Stimulated activated CD4-positive, alpha-beta T cell treated with anti-CD3 and anti-CD28 coated beads, Interleukin-4, amount 100 ng/mL, for 24 hours (primary cell): ENCODE results near the gene ETS2.
A peak's percentile ranks its signal among the peaks of the same experiment; 100 is the strongest.

ENCODE experiments used
- DNase-seq: peaks from one replicate; pipeline ENCODE4 v3.0.0-alpha.2; 2020

Gene ETS2

DNA sequence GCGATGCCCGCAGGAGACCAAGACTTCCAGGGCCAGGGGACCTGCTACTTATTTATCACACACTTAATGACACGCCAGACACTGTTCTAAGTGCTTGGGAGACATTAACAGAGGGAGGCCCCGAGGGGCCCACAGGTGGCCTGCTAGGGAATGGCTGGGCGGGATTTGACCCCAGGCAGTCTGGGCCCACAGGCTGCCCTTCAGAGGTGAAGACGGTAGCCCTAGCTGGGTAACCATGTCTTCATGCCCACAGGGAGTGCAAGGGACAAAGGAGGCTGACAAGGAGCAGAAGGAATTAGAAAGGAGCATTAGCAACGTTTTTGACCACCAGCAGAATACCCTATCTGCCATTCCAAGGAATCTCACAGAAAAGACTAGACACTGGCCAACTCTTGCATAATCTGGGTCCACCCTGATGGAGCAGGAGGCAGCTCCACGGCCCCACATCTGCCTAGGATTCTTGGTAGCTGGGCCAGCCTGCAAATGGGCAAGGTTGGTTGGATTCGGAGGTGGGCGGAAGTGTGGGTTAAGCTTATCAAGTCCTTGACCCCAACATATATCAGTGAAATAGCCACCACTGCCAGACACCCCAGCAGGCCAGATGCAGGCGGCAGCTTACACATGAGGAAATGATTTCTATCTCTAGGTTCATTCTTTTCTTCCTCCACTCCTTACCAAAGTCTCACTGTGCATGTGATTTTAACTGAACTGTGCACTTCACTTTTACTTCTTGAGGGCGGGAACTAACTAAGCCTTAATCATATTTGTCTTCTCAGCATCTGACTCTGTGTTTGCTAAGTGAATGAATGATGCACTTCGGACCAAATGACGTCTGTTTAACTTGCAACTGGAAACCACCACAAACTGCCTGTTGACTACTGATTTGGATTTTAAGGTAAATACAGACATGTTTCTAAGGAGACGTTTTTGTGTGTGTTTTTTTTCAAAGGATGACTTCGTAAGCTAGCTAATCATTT is 3.4 kb upstream of the ETS2 start:
- DNase-seq, result no peak

DNA sequence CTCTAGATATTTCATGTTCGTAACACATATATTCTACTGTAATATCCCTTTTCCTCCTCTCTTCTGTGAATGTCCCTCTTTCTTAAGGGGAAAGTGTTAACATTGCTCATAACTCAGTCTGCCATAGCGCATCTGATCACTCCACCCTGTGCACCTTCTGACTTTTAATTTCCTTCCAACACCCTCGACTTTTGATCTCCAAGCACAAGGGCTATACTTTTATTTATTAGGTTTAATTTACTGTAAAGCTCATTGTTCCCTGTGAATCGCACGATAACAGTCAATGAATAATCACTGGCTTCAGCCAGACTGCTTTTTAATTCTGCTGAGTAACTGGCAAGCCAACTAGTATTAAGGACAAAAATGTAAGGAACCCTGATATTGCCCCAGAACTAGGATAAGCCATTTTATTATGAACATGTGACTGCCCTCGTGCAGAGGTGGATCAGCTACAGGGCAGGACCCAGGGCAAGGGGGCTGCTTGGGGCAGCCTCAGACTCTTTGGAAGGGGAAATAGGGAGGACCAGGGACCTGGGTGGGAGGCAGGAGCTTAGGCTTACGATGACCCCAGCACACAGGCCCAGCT is 2.6 kb upstream of the ETS2 start:
- no peak for DNase-seq

DNA sequence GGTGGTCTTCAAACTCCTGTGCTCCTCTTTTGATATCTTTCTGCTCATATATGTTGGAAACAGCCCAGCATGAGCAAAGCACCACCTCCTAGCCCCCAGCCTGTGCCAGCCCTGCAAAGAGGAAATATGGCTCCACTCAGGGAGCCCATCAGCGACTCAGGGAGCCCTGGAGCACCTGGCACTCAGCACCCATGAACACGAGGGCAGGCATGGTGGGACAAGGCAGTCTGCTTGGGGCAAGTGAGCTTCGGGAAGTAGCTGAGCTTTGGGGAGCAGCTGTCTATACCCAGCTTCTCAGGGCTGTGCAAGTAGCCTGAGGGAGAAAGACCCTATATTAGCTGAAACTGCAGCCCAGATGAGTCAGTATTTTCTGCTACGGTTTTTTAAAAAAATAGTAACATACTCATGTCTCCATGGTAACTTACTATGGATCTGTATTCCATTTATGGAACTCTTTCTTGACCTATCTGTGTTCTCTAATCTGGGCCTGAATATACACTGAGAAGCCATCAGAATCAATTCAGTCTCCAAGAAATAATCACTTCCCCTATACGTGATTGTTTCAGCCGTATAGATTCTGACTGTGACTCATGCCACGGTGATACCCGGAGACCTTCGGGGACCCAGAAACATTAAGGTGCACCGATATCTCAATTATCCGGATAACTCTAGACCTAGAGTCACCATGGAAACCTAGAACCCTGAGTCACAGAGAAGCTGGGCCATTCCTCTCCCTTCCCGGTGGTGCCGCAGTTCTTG is 1.5 kb upstream of the ETS2 start:
- peak; percentile 12 for DNase-seq

DNA sequence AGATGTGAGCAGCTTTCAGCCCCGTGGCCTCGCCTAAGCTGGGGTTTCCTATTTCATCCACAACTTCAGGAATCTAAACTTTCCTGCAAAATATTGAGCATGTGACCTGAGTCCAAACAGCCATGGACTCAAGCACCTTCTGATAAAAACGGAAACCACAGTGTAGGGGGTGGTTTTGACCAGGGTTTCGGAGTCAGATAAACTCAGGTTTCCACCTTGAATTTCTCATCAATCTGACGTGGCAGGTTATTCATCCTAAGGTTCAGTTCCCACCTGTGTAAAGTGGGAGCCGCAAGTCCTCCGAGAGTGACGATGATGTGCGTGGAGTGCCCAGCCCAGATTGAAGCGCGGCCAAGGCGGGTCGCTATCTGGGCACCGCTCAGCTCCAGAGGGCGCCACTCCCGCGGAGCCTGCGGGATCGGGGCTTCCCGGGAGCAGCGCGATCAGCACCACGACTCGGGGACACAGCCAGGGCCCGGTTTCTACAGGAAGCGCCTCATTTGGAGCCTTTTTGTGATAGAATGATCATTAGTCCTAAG is 871 bp upstream of the ETS2 start:
- peak; percentile 45 for DNase-seq

DNA sequence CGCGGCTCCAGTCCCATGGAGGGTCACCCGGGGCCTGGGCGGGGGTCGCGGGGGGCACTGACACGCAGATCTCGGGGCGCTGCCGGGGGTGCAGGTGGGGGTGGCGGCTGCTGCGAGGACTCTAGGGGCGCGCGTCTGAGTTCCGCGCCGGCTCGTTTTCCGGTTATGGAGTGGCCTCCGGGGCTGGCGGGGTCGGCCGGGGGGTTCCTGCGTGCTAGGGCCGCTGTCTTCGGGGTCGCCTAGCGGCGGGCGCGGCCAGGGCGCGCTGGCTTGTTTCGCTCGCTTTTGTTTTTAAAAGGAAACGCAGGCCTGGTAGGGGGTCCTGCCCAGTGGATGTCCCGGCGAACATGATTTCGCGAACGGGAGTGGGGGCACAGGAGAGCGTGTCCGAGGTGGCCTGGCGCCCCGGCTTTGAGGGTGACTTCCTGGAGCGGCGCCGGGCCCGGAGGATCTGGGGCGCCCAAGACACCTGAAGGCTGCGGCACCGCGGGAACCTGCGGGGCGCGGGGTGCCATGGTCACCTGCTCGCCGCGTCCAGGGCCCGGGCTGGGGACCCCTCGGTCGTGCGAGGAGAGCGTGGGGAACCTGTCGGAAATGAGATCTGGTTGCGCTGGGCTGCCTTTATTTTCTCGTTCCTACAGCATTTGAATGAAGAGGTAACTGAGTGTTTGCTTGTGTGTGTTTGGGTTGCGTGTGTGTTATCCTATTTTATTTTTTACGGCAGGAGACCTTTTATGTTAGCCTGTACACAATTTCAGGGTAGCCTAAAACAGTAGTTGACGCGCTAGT is 618 bp downstream of the ETS2 start:
- DNase-seq, result peak; percentile 26

DNA sequence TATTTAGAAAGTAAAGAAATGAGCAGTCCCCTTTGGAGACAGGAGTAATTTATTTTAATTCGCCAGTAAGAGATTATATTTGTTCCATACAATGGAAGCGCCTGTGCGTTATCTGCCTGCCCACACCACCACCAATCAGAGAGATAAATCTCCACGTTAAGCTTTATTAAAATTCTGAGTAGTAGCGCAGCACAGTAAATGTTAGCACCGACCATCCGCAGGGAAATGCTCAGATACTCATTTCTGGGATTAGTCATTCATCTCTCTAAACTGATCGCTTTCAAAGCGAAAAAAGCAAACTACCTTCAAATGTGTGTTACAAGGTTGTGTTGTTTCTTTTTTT is 1.2 kb downstream of the ETS2 start:
- DNase-seq, result peak; percentile 23

DNA sequence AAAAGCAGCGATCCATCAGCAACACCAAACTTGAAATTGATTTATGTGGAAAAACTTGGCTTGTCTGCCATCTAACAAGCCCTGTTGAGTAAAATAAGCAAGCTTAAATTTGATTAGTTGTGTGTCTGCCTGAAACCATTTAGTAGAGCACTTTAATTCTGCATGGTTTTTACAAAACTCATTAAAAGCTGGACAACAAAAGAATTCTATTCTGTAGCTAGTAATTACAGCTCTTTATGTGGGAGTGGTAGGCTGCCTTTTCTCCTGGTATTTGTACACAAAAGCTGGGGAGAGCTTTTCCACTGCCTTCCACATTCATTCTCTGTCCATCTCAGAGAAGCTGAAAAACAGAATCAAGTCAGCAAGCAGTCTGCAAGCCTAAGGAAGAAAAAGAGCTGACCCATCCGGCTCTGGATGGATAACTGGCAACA is 1.7 kb downstream of the ETS2 start:
- DNase-seq, result no peak

DNA sequence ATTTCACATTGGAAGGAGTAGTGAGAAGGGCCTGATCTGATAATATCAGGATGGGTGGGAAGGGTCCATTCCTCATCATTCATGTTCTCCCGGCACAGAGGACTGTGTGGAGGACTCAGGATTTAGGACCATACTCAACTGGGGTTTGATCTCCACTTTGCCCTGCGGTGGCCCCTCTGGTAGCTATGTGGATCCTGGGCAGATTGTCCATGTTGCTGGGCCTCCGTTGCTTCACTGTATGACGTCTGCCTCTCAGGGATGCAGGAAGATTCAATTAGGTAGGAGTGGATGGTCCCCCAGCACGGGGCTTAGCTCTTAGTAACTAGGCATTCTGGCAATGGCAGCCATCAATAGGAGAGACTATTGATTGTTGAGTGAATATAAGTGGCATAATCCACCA is 2.3 kb downstream of the ETS2 start:
- DNase-seq, result no peak

DNA sequence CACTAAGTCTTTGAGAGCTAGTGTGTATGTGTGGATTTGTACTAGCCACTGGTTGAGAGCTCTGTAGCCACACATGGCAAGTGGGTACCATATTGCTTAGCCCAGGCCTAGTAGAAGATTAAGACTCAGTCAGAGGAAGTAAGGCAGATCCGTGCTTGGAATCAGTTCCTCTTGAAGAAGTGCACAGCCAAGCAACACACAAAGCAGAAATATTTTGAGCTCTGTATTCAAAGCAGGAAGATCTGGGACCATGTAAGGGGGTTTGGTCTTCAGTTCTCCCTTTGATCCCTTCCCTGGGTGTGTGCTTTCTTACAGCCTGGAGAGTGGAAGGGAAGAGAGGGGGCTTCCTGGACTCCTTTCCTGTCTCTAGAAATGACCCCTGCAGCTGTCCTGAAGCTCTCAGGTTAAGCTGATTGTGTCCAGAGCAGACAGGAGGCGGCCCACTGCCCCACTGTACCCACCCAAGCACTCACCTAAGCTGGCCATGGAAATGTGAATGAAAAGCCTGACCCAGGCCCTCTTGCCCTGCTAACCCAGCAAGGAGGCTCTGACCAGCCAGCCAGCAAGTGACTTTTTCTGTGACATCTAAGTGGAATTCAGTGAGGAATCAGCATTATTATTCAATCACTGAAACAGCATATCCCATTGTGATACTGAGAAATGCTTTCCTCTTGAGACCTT is 3.6 kb downstream of the ETS2 start:
- no peak for DNase-seq

DNA sequence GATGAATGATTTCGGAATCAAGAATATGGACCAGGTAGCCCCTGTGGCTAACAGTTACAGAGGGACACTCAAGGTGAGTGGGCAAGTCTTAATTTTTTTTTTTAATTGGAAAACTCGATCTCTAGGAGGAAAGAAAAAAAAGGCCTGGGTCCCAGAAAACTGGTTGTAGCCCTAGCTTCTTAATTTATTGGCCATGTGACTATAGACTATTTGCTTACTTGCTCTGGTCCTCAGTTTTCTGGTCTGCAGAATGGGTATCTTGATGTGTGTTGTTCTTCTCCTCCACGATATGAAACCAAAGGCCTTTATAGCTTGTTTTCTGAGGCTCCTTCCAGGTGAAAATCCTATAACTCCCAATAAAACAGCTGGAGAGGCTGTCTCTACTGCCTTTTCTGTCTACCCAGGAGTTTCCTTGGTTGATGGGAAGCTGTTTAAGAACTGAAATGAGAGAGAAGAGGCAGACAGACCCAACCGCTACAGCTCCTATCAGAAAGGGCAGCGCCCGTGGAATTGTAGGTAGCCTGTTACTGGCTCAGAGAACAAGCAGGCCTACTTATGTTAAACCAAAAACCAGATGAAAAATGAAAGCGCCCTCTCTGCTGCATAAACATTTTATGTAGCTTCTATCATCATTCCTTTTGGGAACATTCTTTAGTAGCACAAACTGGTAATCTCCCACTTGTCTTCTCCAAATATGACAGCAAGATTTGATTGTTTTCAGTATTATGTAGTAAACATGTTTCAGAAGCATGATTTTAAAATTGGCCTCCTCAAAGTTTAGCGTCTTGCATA is 4.5 kb downstream of the ETS2 start:
- no peak for DNase-seq

DNA sequence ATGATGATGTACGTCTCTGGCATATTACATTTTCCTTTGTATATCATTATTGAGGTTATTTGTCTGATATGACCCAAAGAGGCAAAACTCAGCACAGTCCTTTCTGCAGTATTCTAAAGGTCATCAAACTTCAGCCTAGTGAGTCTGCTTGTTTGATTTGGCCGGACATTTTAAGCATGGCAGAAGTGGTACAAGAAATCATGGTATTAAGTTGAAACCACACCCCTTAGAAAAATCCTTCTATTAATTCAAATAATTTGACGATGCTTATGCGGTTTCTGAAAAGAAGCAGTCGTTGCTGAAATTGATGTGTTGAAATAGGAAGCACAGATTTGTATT is 5.1 kb downstream of the ETS2 start:
- DNase-seq, result no peak

DNA sequence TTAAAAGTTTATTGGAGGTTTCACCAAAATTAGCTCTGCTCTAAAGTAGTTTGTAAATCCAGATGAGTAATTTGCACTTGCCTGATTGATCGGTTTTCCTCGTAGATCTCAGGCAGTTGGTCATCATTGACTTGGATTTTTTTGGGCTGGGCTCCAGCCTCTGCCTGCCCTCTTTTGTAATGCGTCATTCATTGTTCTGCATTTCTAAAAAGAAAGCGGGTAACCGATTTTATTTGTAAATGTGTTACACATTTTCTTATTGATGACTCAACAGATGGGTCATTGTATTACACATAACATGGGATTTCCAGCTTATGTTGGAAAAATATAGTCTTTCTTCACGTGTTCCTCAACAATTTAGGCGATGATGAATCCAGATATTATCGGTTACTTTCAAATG is 5.5 kb downstream of the ETS2 start:
- DNase-seq, result no peak

DNA sequence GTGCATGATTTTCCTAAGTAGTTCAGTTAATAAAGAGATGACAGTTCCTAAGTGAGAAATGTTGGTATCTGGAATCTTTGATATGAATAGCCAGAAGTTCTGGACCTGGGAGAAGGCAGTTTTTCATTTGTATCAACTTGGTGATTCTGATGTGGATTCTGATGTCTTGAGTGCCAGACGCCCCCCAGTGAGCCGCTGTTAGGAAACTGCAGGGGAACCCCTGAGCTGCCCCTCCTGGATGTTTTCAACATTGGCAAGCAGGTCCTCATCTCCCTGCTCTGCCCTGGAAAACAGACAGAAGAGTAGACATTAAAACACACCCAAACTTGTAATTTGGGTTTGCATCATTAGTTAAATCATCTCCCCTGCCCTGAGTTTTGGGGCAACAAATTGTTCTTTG is 7.4 kb downstream of the ETS2 start:
- no peak for DNase-seq

DNA sequence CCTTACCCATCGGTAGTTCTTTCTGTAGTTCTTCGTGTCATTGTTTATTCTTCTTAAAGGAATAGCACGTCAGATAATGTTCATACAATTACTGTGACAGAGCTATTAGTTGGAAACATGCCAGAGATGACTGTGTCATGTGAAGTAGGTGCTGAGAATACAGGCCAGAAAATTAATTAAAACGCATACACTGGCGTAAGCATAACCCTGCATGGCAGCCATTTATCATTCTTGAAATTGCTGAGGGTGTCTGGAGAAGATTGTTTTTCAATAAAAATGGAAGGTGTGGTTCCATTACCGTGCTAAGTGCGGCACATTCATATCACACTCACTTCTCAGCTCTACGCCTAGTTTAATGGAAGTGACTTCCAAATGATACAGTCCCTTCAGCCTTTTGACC is 7.8 kb downstream of the ETS2 start:
- DNase-seq, result no peak

DNA sequence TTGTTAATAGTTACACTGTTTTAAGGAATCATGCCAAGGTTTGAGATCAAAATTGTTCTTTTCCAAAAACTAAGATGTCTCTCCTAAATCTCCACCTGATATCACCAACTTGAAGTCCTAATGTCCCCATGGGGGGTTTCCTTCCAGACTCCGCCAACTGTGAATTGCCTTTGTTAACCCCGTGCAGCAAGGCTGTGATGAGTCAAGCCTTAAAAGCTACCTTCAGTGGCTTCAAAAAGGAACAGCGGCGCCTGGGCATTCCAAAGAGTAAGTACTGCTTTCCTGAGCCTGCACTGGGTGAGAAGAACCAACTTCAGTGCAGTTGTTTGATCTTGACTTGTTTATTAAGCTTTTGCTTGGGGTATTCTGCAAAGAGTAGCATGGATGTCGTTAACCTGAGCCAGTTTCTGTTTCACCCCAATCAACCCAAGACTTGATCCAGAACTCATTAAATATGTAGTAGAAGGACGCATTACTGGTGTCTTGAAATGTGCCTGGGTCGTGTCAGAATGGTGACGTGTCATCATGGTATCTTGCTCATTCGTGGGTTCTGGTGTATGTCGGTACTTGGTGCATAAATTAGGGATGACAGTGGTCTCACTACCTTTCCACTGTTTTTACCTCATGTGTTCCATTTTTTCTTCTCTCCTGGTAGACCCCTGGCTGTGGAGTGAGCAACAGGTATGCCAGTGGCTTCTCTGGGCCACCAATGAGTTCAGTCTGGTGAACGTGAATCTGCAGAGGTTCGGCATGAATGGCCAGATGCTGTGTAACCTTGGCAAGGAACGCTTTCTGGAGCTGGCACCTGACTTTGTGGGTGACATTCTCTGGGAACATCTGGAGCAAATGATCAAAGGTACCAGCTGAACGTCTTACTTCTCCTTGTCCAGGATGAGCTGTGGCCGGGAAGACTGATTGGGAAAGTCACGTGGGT is 8.7 kb downstream of the ETS2 start:
- DNase-seq, result no peak

DNA sequence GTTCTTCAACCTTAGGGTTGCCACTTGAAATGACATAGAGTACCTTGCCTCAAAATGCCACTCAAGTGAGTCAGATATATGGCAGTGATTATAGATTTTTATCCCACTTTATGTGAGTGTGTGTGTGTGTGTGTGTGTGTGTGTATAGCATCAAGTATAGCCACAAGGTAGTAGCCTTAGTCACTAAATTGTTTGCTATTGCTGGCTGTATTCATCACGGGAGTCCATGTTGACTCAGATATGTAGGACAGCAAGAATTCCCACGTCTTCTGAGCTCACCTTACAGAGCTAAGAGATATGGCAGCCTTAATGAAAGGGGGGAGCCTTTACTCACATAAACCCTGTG is 9.3 kb downstream of the ETS2 start:
- no peak for DNase-seq

DNA sequence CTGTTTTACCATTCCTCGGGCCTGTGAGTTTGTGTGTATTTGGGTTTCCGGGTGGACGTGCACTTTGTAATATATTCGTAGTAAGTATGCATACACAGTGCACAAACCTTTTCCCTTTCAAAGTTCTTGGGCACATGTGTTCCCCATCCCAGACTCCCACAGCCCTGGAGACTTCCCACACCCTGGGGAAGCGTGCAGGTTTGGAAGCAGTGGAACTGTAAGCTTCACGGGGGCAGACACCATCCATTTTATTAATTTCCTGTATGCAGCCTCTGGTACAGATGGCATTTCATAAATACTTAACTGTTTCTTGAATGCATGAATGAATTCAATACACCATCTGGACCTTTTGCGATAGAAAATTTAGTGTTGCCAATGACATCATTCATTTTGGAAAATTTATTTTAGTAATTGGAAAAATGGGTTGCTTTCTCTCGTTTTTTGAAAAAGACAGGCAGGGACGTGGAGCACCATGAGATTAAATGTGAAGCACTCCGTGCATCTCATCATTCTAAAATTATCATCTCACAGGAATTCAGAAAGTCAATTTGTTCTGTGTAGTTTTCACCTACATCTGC is 10.8 kb downstream of the ETS2 start:
- no peak for DNase-seq

DNA sequence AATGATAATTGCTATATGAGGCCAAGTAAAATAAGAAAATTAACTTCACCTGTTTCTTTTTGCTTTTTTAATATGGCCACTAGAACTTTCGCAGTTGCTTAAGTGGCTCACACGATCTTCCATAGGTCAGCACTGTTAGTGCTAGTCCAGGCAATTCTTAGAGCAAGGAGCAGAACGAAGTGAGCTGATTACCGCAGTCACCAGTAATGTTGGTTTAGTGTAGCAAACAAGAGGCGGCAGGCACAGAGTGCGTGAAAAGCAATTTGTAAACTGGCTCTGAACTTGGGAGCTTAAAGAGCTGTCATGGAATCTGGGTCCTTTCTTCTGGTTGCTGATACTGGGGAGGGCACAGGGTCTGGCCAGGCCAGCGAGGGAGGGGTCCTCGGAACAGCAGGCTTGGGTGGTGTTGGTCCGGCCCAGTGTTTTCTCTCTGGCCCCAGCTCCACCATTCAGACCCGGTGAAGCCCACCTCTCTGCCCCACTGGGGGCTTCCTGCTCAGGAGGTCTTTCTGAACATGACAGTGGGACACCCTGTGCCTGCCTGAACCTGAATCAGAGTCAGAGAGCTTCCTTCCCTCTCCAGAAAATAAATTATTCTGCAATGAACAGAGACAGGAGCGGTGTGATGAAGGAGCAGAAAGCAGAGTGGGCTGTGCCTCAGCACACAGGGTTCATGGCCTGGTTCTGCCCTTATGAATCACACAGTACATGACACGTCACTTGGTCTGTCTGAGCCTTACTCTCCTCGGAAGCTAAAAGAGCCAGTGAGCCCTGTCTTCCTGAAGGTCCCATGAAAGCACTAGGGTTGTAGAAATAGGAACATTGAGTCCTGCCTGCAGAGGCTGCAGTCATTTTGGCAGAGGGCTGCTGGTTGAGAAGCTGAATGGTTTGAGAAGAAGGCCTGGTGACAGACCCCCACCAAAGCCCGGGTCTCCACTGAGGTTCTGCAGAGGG is 11.9 kb downstream of the ETS2 start:
- no peak for DNase-seq

DNA sequence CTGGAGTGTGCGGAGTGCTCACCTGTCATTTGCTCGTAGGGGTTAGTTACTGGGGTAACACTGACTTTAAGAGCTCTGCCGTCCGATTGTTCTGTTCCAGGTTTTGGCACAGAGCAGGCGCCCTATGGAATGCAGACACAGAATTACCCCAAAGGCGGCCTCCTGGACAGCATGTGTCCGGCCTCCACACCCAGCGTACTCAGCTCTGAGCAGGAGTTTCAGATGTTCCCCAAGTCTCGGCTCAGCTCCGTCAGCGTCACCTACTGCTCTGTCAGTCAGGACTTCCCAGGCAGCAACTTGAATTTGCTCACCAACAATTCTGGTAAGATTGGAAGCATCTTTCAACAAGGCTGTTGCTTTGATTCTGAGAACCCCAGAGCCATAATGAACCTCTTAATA is 12.6 kb downstream of the ETS2 start:
- DNase-seq, result no peak
